HUES6 (cell line): ENCODE data around the gene SLC9A9.
"Not testable (repeated sequence)": the region's sequence is repeated elsewhere in the genome, so short reads cannot be mapped to it uniquely, and the experiment has no call there.

Source experiments
- H3K27ac ChIP-seq: 2 replicates; pipeline ENCODE4 v1.7.0; 2013; ENCODE audit warnings: low read depth, mild to moderate bottlenecking, low read length, inconsistent platforms
- H3K27me3 ChIP-seq: 2 replicates; pipeline ENCODE4 v1.6.1; 2013; ENCODE audit warnings: low read length; ENCODE audit not compliant: control insufficient read depth, insufficient read depth
- H3K36me3 ChIP-seq: 2 replicates; pipeline ENCODE4 v1.6.1; 2013; ENCODE audit warnings: low read length; ENCODE audit not compliant: control insufficient read depth, insufficient read depth
- H3K4me1 ChIP-seq: 2 replicates; pipeline ENCODE4 v1.6.1; 2013; ENCODE audit warnings: low read length; ENCODE audit not compliant: control insufficient read depth, insufficient read depth
- H3K4me3 ChIP-seq: 2 replicates; pipeline ENCODE4 v1.5.1; 2013; ENCODE audit warnings: low read depth, low read length
- H3K9ac ChIP-seq: one replicate; pipeline ENCODE4 v1.6.1; 2013; ENCODE audit warnings: mild to moderate bottlenecking, low read length
- H3K9me3 ChIP-seq: 2 replicates; pipeline ENCODE4 v1.6.1; 2013; ENCODE audit warnings: low read depth, low read length; ENCODE audit not compliant: control insufficient read depth, insufficient read depth

The SLC9A9 gene

DNA sequence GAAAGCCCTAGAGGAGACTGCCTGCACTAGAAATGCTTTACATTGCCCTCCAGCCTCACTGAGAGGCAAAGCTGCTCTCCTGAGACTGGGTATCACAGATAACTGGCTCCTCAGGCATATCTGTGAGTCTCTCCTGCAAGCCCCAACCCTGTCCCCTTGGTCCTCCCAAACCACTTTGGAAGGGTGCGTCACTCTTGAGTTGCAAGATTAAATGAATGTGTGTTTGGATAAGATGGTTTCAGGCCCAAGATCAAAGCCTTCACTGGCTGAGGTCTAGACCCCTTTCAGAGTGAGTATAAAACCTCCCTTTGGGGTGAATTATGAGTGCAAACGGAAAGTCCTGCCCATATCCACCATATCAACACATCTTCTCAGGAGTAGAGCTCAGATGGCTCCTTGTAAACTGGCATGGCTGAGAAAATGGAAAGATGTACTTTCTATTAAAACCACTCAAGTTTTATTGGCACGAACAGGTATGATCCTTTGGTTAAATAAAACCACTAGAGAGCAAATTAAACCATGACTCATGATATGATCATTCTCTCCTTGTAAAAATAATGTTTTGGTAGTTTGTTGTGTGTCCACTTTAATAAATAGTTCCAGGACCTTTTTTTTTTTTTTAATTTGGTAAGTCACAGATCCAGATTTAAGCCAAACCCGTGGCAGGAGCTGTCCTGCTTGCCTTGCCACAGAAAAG, 564.7 kb downstream of the SLC9A9 start:
- Histone ChIP-seq H3K36me3 (no peaks in the 10 kb centered on the region), H3K9ac (no peak overlapping the region), H3K4me1 (no peaks in the 10 kb centered on the region), H3K4me3 (no peak overlapping the region), H3K27me3 (no peaks in the 10 kb centered on the region), H3K9me3 (no peaks in the 10 kb centered on the region), H3K27ac (no peak overlapping the region)

- H3K9ac ChIP-seq: no peak overlapping the region
- no peak overlapping the region for H3K27ac ChIP-seq
- H3K27me3 ChIP-seq: no peaks in the 10 kb centered on the region
- no peaks in the 10 kb centered on the region for H3K4me1 ChIP-seq
- H3K4me3 ChIP-seq: no peak overlapping the region
- H3K36me3 ChIP-seq: no peaks in the 10 kb centered on the region
- H3K9me3 ChIP-seq: no peaks in the 10 kb centered on the region
Observed at GRCh38 chr3:143280984-143281383, 567.3 kb downstream of the SLC9A9 start.

DNA sequence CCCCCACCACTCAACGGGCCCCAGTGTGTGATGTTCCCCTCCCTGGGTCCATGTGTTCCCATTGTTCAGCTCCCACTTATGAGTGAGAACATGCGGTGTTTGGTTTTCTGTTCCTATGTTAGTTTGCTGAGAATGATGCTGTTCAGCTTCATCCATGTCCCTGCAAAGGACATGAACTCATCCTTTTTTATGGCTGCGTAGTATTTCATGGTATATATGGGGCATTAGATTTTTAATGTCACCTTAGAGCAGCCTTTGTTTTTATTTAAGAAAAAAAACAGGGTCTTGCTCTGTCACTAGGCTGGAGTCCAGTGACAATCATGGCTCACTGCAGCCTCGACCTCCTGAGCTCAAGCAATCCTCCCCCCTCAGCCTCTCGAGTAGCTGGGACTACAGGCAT, 568.7 kb downstream of the SLC9A9 start:
- H3K27ac ChIP-seq, H3K4me1 ChIP-seq, H3K9ac ChIP-seq, H3K27me3 ChIP-seq, H3K9me3 ChIP-seq, H3K36me3 ChIP-seq, H3K4me3 ChIP-seq: not testable (repeated sequence)

GRCh38 chr3:143278721-143279120, 569.5 kb downstream of the SLC9A9 start:
- Histone ChIP-seq H3K9ac (no peak overlapping the region), H3K36me3 (no peaks in the 10 kb centered on the region), H3K9me3 (no peaks in the 10 kb centered on the region), H3K4me1 (no peaks in the 10 kb centered on the region), H3K27ac (no peak overlapping the region), H3K4me3 (no peak overlapping the region), H3K27me3 (no peaks in the 10 kb centered on the region)

GRCh38 chr3:143277531-143277930, 570.7 kb downstream of the SLC9A9 start:
- Histone ChIP-seq H3K9ac (no peak overlapping the region), H3K27ac (no peak overlapping the region), H3K4me3 (no peak overlapping the region), H3K9me3 (no peaks in the 10 kb centered on the region), H3K36me3 (no peaks in the 10 kb centered on the region), H3K27me3 (no peaks in the 10 kb centered on the region), H3K4me1 (no peaks in the 10 kb centered on the region)

DNA sequence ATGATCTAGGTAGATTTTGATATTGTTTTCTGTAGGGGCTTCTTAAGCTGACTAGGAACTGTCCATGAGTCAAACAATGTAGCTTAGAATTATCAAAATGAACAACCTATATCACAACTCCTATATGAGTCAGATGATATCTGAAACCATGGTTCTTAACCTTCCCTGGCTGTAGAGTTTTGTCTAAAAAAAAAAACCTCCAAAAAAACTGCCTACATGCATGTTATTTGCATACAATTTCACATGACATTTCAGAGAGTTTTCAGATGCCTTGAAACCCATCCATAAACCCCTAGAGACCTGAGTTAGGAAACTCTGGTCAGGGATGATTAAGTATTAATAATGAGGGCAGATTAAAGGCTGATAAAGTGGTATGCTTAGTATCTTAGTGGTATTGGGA, 571.7 kb downstream of the SLC9A9 start:
- H3K4me3 ChIP-seq: no peak overlapping the region
- H3K4me1 ChIP-seq: no peaks in the 10 kb centered on the region
- H3K36me3 ChIP-seq: no peaks in the 10 kb centered on the region
- no peaks in the 10 kb centered on the region for H3K27me3 ChIP-seq
- H3K9me3 ChIP-seq: no peaks in the 10 kb centered on the region
- H3K9ac ChIP-seq: no peak overlapping the region
- no peak overlapping the region for H3K27ac ChIP-seq

DNA sequence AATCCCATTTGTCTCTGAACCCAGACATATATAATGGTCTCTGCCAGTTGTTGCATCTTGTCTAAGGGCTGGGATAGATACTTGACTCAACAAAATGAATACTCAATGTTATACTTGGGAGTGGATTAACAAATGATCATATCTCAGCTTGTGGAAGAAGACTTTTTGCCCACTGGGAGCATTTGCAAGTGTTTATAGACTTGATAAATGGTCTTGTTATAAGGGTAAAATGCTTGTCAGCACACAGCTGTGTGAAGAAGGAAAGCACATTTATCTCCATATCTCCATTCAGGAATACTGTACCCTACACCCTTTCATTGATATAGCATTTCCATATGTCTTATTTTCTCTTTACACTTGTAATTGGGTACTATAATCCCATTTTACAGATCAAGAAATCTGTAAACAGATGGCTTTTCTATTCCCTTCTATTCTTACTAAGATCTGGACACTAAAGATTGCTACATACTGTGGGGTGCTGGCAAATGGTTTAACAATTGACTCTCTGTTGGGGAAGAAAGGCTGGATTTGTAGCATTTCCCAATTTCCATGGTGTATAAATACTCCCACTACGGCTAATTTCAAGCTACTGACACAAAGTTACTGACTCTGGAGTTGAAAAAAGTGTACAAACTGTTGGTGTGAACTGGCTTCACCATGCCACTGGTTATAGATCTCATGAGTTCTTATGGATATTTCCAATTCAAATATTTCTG, 574.1 kb downstream of the SLC9A9 start:
- H3K9ac ChIP-seq: no peak overlapping the region
- H3K36me3 ChIP-seq: no peaks in the 10 kb centered on the region
- no peak overlapping the region for H3K4me3 ChIP-seq
- no peaks in the 10 kb centered on the region for H3K4me1 ChIP-seq
- no peaks in the 10 kb centered on the region for H3K27me3 ChIP-seq
- H3K27ac ChIP-seq: no peak overlapping the region
- H3K9me3 ChIP-seq: no peaks in the 10 kb centered on the region

DNA sequence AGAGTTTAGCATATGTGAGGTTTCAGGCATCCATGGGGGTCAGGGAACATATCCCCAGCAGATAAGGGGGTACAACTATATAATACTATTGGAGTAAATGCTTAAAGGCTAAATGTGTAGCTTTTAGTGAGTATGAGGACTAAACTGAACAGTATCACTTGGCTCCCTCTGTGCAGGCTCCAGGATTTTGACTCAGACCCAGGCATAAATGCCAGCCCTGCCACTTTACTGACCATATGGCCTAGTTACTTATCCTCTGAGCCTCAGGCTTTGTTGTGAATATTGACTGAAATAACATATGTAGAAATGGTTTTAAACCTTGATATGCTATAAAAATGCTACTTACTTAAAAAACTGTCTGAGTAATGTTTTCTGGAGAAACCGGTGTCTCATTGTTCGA, 577.1 kb downstream of the SLC9A9 start:
- Histone ChIP-seq H3K27me3 (no peaks in the 10 kb centered on the region), H3K27ac (no peak overlapping the region), H3K36me3 (no peaks in the 10 kb centered on the region), H3K4me3 (no peak overlapping the region), H3K4me1 (no peaks in the 10 kb centered on the region), H3K9me3 (no peaks in the 10 kb centered on the region), H3K9ac (no peak overlapping the region)

GRCh38 chr3:143269741-143270140, 578.5 kb downstream of the SLC9A9 start:
- H3K36me3 ChIP-seq: no peaks in the 10 kb centered on the region
- no peaks in the 10 kb centered on the region for H3K27me3 ChIP-seq
- H3K4me3 ChIP-seq: no peak overlapping the region
- no peak overlapping the region for H3K27ac ChIP-seq
- no peaks in the 10 kb centered on the region for H3K4me1 ChIP-seq
- no peak overlapping the region for H3K9ac ChIP-seq
- no peaks in the 10 kb centered on the region for H3K9me3 ChIP-seq

- no peaks in the 10 kb centered on the region for H3K4me1 ChIP-seq
Observed at GRCh38 chr3:143267989-143268388, 580.3 kb downstream of the SLC9A9 start.

GRCh38 chr3:143266927-143267326, 581.3 kb downstream of the SLC9A9 start:
- Histone ChIP-seq H3K9ac (no peak overlapping the region), H3K4me1 (no peaks in the 10 kb centered on the region), H3K9me3 (no peaks in the 10 kb centered on the region), H3K36me3 (no peaks in the 10 kb centered on the region), H3K27ac (no peak overlapping the region), H3K27me3 (no peaks in the 10 kb centered on the region), H3K4me3 (no peak overlapping the region)

More at GRCh38 chr3:143267989-143268388, 580.3 kb downstream of the SLC9A9 start:
- no peak overlapping the region for H3K9ac ChIP-seq
- H3K4me3 ChIP-seq: no peak overlapping the region
- no peaks in the 10 kb centered on the region for H3K9me3 ChIP-seq
- no peaks in the 10 kb centered on the region for H3K27me3 ChIP-seq
- H3K27ac ChIP-seq: no peak overlapping the region
- no peaks in the 10 kb centered on the region for H3K36me3 ChIP-seq
